Liver (tissue), 9 donors: ENCODE data around the gene TNK2. TPM values are rescaled to one million over a fixed set of nuclear protein-coding genes. Genes with fewer than 3 reads are reported as not detected.
A peak's percentile ranks its signal among the peaks of the same experiment; 100 is the strongest.

Source experiments
- DNase-seq: peaks from one replicate; pipeline ENCODE4 v3.0.0-alpha.2; 2017; ENCODE audit warnings: low spot score
- H3K27ac ChIP-seq, 2 donors: one replicate each; pipeline ENCODE4 v1.7.0; 2013; ENCODE audit warnings: inconsistent platforms in 2 of 2, low read length in 2 of 2, control low read depth in 1 of 2, low read depth in 1 of 2, mild to moderate bottlenecking in 1 of 2
- H3K27me3 ChIP-seq, 4 donors: one replicate each; pipeline versions ENCODE4 v1.6.1 to v1.7.0; 2013; ENCODE audit warnings: low read length in 3 of 4, inconsistent platforms in 1 of 4, mild to moderate bottlenecking in 1 of 4, moderate library complexity in 1 of 4; ENCODE audit not compliant: control insufficient read depth in 4 of 4, insufficient read depth in 4 of 4
- H3K36me3 ChIP-seq, 4 donors: one replicate each; pipeline versions ENCODE4 v1.6.1 to v1.7.0; 2013; ENCODE audit warnings: low read length in 3 of 4, mild to moderate bottlenecking in 3 of 4, low read depth in 1 of 4, moderate library complexity in 1 of 4; ENCODE audit not compliant: control insufficient read depth in 4 of 4, insufficient read depth in 3 of 4
- H3K4me1 ChIP-seq, 4 donors: one replicate each; pipeline versions ENCODE4 v1.6.1 to v1.7.0; 2013; ENCODE audit warnings: low read length in 3 of 4, mild to moderate bottlenecking in 3 of 4, moderate library complexity in 1 of 4; ENCODE audit not compliant: control insufficient read depth in 4 of 4, insufficient read depth in 4 of 4
- H3K4me3 ChIP-seq, 3 donors: one replicate each; pipeline versions ENCODE4 v1.6.1 to v1.7.0; 2013; ENCODE audit warnings: low read length in 3 of 3, control low read depth in 1 of 3, low read depth in 1 of 3, mild to moderate bottlenecking in 1 of 3
- H3K9ac ChIP-seq, 2 donors: one replicate each; pipeline ENCODE4 v1.7.0; 2013; ENCODE audit warnings: low read length in 2 of 2, mild to moderate bottlenecking in 2 of 2, moderate library complexity in 2 of 2, control low read depth in 1 of 2, low read depth in 1 of 2
- H3K9me3 ChIP-seq, 4 donors: one replicate each; pipeline versions ENCODE4 v1.6.1 to v1.7.0; 2013; ENCODE audit warnings: low read length in 3 of 4; ENCODE audit not compliant: control insufficient read depth in 4 of 4
- FOXA2 ChIP-seq: IDR thresholded peaks from 2 replicates; pipeline ENCODE4 v1.6.1; 2016; ENCODE audit warnings: antibody characterized with exemption
- GABPA ChIP-seq, 2 donors: IDR thresholded peaks in 1 of 2; conservative IDR thresholded peaks in 1 of 2; 2 replicates each; pipeline ENCODE4 v1.6.1; 2016; ENCODE audit warnings: antibody characterized with exemption in 2 of 2, mild to moderate bottlenecking in 1 of 2, moderate library complexity in 1 of 2
- HNF4A ChIP-seq, 2 donors: conservative IDR thresholded peaks; 2 replicates each; pipeline ENCODE4 v1.6.1; 2016; ENCODE audit warnings: antibody characterized with exemption in 2 of 2, mild to moderate bottlenecking in 2 of 2
- HNF4G ChIP-seq: IDR thresholded peaks from 2 replicates; pipeline ENCODE4 v1.6.1; 2016; ENCODE audit warnings: antibody characterized with exemption
- JUND ChIP-seq, 2 donors: IDR thresholded peaks; 2 replicates each; pipeline ENCODE4 v1.6.1; 2016; ENCODE audit warnings: antibody characterized with exemption in 2 of 2
- NR2F2 ChIP-seq: IDR thresholded peaks from 2 replicates; pipeline ENCODE4 v1.6.1; 2016; ENCODE audit warnings: antibody characterized with exemption
- RAD21 ChIP-seq, 2 donors: IDR thresholded peaks; 2 replicates each; pipeline ENCODE4 v1.6.1; 2016; ENCODE audit warnings: antibody characterized with exemption in 2 of 2, mild to moderate bottlenecking in 2 of 2
- RXRA ChIP-seq, 2 donors: IDR thresholded peaks; 2 replicates each; pipeline ENCODE4 v1.6.1; 2017 to 2018; ENCODE audit warnings: antibody characterized with exemption in 2 of 2, mild to moderate bottlenecking in 1 of 2
- SP1 ChIP-seq: IDR thresholded peaks from 2 replicates; pipeline ENCODE4 v1.6.1; 2018; ENCODE audit warnings: antibody characterized with exemption, mild to moderate bottlenecking
- YY1 ChIP-seq: IDR thresholded peaks from 2 replicates; pipeline ENCODE4 v1.6.1; 2016; ENCODE audit warnings: antibody characterized with exemption, mild to moderate bottlenecking
- WGBS: extraction: QIAGEN DNeasy Blood & Tissue Kit; methylation state at CpG from one replicate; pipeline ENCODE4 v1.1.7; 2013; 5-methylcytosine and 5-hydroxymethylcytosine counted together
- polyA plus RNA-seq, 2 donors: library from polyadenylated mRNA; stranded (reverse) in 1 of 2; unstranded in 1 of 2; fragments of 200-250 nt in 1 of 2; fragments of >200 nt in 1 of 2; fragmentation: Nextera tagmentation in 1 of 2; extraction: Ambion mirVana in 1 of 2; gene quantifications; one replicate each; pipeline versions ENCODE4 v1.2.1 to v1.2.3, GENCODE V29; 2013 to 2015
- total RNA-seq, 2 donors: library from RNA; depleted of rRNA; stranded (reverse); fragments of >200 nt; gene quantifications; one replicate each; pipeline ENCODE4 v1.2.3, GENCODE V29; 2014
- TF ChIP-seq, protein P1 (sequence below): fragments of 150-350 bp; IDR thresholded peaks from 2 replicates; pipeline ENCODE4 v1.5.1; 2017; ENCODE audit warnings: improper control_type of control experiment, low read depth, low read length; ENCODE audit not compliant: missing input control
- TF ChIP-seq, protein P2 (sequence below): IDR thresholded peaks from 2 replicates; pipeline ENCODE4 v1.6.1; 2016; ENCODE audit warnings: antibody characterized with exemption
- TF ChIP-seq, protein P3 (sequence below): IDR thresholded peaks from 2 replicates; pipeline ENCODE4 v1.6.1; 2016; ENCODE audit warnings: antibody characterized with exemption, mild to moderate bottlenecking
- donor health status: healthy.
- donor health status: healthy.
- donor health status: healthy.
- donor health status: healthy.
- donor health status: healthy.

TNK2 gene
- total and polyA plus RNA-seq, 4 donors = 4.0 to 12.2 (median 8.8) TPM

DNA sequence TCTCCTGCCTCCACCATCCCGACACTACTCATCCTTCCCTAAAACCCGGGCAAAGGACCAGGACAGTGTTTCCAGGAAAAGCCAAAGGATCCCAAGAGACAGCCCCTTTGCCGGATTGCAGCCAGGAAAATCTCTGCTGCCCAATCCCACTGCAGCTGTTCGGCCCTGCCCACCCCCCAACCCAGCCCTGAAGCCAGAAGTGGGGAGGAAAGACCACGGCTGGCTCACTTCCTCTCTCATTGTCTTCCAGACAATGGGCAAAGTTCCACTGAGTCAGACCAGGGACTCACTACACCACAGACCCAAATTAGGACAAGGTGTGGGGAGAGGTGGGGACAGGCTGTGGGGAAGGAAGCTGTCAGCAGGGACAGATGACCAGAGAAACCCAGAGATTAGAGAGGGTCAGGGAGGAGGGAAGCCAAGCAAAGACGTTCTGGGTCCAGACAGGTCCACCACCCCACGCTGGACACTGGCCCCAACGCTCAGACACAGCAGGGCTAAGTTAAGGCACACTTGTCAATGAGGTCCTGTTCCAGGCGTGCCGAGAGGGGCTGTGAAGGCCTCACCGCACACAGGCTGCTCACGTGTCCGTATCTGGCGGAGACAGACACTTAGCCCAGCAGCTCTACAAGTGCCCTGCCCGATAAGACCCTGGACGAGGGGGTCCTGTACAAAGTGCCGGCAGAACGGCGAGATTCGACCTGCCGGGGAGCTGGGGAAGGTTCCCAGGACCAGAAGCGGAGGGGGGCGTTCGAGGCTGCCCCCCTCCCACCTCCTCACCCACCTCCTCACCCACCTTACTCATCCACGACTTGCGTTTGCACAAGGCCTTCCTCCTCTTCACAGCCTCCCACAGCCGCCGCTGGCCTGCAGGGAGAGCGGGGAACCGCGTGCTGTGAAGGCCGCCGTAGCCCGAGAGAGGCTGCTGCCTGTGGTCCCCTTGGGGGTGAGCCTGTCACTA lies 21.9 kb downstream of the TNK2 start:
- no peak overlapping the region for H3K4me3 ChIP-seq
- no peak overlapping the region for H3K27ac ChIP-seq
- H3K4me1 ChIP-seq = peaks cover 7 to 25% (median 15%) of the 10 kb centered on the region in 4 donors
- TF ChIP-seq SP1 (no peak), NR2F2 (no peak), GABPA (IDR thresholded peaks at IDR 0.05 in 1 of 2, conservative IDR thresholded peaks at IDR 0.05 in 1 of 2) (no peak), RXRA (IDR thresholded peaks at IDR 0.05) (no peak), RAD21 (IDR thresholded peaks at IDR 0.05) (no peak), JUND (IDR thresholded peaks at IDR 0.05) (no peak)
- TF ChIP-seq, protein P1, sequence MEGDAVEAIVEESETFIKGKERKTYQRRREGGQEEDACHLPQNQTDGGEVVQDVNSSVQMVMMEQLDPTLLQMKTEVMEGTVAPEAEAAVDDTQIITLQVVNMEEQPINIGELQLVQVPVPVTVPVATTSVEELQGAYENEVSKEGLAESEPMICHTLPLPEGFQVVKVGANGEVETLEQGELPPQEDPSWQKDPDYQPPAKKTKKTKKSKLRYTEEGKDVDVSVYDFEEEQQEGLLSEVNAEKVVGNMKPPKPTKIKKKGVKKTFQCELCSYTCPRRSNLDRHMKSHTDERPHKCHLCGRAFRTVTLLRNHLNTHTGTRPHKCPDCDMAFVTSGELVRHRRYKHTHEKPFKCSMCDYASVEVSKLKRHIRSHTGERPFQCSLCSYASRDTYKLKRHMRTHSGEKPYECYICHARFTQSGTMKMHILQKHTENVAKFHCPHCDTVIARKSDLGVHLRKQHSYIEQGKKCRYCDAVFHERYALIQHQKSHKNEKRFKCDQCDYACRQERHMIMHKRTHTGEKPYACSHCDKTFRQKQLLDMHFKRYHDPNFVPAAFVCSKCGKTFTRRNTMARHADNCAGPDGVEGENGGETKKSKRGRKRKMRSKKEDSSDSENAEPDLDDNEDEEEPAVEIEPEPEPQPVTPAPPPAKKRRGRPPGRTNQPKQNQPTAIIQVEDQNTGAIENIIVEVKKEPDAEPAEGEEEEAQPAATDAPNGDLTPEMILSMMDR = no peak
- TF ChIP-seq, protein P2, sequence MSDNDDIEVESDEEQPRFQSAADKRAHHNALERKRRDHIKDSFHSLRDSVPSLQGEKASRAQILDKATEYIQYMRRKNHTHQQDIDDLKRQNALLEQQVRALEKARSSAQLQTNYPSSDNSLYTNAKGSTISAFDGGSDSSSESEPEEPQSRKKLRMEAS = no peak
- no peak for DNase-seq
- peaks cover 7 to 22% (median 13%) of the 10 kb centered on the region in 4 donors for H3K36me3 ChIP-seq
- WGBS = 93% methylated on average over 34 of the region's 34 CpGs
- H3K27me3 ChIP-seq = no peaks in the 10 kb centered on the region
- no peak overlapping the region for H3K9ac ChIP-seq
- H3K9me3 ChIP-seq = no peaks in the 10 kb centered on the region

DNA sequence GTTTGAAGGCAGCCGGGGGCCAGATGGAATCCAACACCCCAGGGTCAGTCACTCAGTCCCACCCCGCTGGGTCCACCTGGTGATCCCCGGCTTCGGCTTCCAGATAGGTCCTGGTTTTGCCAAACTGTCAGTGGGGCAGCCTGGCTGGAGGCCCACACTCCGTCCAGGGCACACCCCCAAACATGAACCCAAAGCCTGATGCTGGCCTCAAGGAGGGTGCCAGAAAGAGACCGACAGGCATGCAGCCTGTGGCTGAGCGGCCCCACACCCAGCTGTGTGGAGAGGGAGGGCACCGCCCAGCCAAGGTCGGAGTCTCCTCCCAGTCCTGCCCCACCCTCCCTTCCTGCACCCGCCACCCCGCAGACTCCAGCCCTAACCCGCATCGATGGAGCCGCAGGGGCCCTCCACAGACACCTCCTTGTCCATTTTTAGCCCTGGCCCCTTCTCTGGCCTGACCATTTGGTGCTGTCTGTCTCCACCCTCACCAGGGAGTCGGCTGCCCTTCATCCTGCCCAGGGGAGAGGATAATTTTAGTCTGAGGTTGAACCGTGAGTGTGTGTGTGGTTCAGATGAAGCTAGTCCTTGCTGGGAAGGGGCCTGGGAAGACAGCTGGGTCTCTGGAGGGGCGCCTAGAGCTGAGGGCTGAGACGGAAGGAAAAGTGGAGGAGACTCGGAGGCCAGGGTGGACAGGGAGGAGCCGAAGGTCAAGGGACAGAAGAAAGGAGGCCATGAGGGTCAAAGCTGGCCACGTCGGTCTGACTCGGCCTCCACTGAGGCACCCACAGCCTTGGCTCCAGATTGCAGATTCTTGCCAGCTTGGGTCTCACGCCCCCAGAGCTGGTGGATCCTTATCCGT lies 23.1 kb downstream of the TNK2 start:
- Histone ChIP-seq H3K9me3 (no peaks in the 10 kb centered on the region), H3K9ac (no peak overlapping the region), H3K27ac (no peak overlapping the region), H3K36me3 (peaks cover 7 to 22% (median 13%) of the 10 kb centered on the region in 4 donors), H3K4me1 (peaks cover 3 to 13% (median 9%) of the 10 kb centered on the region in 4 donors), H3K27me3 (no peaks in the 10 kb centered on the region), H3K4me3 (no peak overlapping the region)
- DNase-seq = peak; percentile 62
- TF ChIP-seq YY1 (no peak), GABPA (IDR thresholded peaks at IDR 0.05 in 1 of 2, conservative IDR thresholded peaks at IDR 0.05 in 1 of 2) (no peak), FOXA2 (no peak), HNF4G (no peak), HNF4A (conservative IDR thresholded peaks at IDR 0.05) (no peak)
- TF ChIP-seq, protein P1 = no peak
- TF ChIP-seq, protein P2 = no peak
- TF ChIP-seq, protein P3, sequence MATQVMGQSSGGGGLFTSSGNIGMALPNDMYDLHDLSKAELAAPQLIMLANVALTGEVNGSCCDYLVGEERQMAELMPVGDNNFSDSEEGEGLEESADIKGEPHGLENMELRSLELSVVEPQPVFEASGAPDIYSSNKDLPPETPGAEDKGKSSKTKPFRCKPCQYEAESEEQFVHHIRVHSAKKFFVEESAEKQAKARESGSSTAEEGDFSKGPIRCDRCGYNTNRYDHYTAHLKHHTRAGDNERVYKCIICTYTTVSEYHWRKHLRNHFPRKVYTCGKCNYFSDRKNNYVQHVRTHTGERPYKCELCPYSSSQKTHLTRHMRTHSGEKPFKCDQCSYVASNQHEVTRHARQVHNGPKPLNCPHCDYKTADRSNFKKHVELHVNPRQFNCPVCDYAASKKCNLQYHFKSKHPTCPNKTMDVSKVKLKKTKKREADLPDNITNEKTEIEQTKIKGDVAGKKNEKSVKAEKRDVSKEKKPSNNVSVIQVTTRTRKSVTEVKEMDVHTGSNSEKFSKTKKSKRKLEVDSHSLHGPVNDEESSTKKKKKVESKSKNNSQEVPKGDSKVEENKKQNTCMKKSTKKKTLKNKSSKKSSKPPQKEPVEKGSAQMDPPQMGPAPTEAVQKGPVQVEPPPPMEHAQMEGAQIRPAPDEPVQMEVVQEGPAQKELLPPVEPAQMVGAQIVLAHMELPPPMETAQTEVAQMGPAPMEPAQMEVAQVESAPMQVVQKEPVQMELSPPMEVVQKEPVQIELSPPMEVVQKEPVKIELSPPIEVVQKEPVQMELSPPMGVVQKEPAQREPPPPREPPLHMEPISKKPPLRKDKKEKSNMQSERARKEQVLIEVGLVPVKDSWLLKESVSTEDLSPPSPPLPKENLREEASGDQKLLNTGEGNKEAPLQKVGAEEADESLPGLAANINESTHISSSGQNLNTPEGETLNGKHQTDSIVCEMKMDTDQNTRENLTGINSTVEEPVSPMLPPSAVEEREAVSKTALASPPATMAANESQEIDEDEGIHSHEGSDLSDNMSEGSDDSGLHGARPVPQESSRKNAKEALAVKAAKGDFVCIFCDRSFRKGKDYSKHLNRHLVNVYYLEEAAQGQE = no peak
- WGBS = 88% methylated on average over 25 of the region's 25 CpGs
